GM10248 (cell line): ENCODE measurements around the gene PGAP6.
"Not testable (repeated sequence)": the region's sequence is repeated elsewhere in the genome, so short reads cannot be mapped to it uniquely, and the experiment has no call there.

Source experiments
- CTCF ChIA-PET: fragments of 300-600 bp; sonication (Branson Sonifier 250); formaldehyde crosslinking; extraction: SDS; loops from one replicate; lab custom pipeline; 2021; ENCODE audit warnings: antibody characterized with exemption; lab: Yijun Ruan, JAX
- POLR2A ChIA-PET: fragments of 350-650 bp; sonication (Branson Sonifier 250); formaldehyde crosslinking; extraction: SDS; loops from one replicate; lab custom pipeline; 2020; ENCODE audit warnings: antibody characterized with exemption; lab: Yijun Ruan, JAX
- DNase-seq: peaks from one replicate; pipeline ENCODE4 v3.0.0; 2012; ENCODE audit errors: extremely low spot score
- CTCF ChIP-seq: IDR thresholded peaks from 2 replicates; pipeline ENCODE4 v1.5.1; 2012; ENCODE audit warnings: mild to moderate bottlenecking, low read depth; ENCODE audit errors: extremely low read depth, missing control alignments, control extremely low read depth

PGAP6 gene

GRCh38 chr16:349211-349610 is 32.6 kb downstream of the PGAP6 start:
- TF ChIP-seq CTCF: no peak
- peak; percentile 61 for DNase-seq
- ChIA-PET POLR2A (interaction anchor here (0.6 to 0.7 kb wide), 3 partner anchors 51 to 55 kb away, joined by 3 to 6 read pairs (median 3); no protein-coding TSS in a partner anchor), CTCF (interaction anchor here (1.1 to 4.2 kb wide), 8 partner anchors 8 to 284 kb away, joined by 3 to 18 read pairs (median 5); partner anchors contain the start of gene MRPL28)

- POLR2A ChIA-PET, DNase-seq: not testable (repeated sequence)
- CTCF ChIA-PET: interaction anchor here (1.1 to 4.2 kb wide), 7 partner anchors 9 to 283 kb away, joined by 3 to 18 read pairs (median 5); partner anchors contain the start of gene MRPL28
These were observed 33.3 kb downstream of the PGAP6 start for GRCh38 chr16:348495-348894.

GRCh38 chr16:347203-347602 is 34.6 kb downstream of the PGAP6 start:
- ChIA-PET POLR2A (interaction anchor here (0.8 kb wide), 1 partner anchor 34 kb away, joined by 3 read pairs; no protein-coding TSS in a partner anchor), CTCF (interaction anchor here (3.8 kb wide), 1 partner anchor 240 kb away, joined by 10 read pairs; no protein-coding TSS in a partner anchor)
- TF ChIP-seq CTCF: no peak
- DNase-seq: no peak

- no peak for DNase-seq
- ChIA-PET CTCF (interaction anchor here (1.5 to 1.9 kb wide), 2 partner anchors 10 to 240 kb away, joined by 3 to 5 read pairs; no protein-coding TSS in a partner anchor), POLR2A (interaction anchor here (0.8 kb wide), 1 partner anchor 33 kb away, joined by 3 read pairs; no protein-coding TSS in a partner anchor)
- TF ChIP-seq CTCF: no peak
These were observed 35.2 kb downstream of the PGAP6 start for GRCh38 chr16:346587-346986.

GRCh38 chr16:345772-346171 is 36.0 kb downstream of the PGAP6 start:
- DNase-seq: no peak
- ChIA-PET POLR2A (no interaction called here), CTCF (interaction anchor here (1.5 to 1.9 kb wide), 3 partner anchors 10 to 239 kb away, joined by 3 to 5 read pairs (median 5); no protein-coding TSS in a partner anchor)
- no peak for TF ChIP-seq CTCF

GRCh38 chr16:342455-343213 is 39.1 kb downstream of the PGAP6 start:
- no peak for TF ChIP-seq CTCF
- no peak for DNase-seq
- POLR2A ChIA-PET: no interaction called here
- CTCF ChIA-PET: interaction anchor here (1.5 kb wide), 2 partner anchors 9 to 20 kb away, joined by 3 to 6 read pairs; no protein-coding TSS in a partner anchor

GRCh38 chr16:341974-342336 is 39.8 kb downstream of the PGAP6 start:
- CTCF ChIA-PET: interaction anchor here (0.8 to 1.7 kb wide), 2 partner anchors 8 to 20 kb away, joined by 3 to 4 read pairs; no protein-coding TSS in a partner anchor
- DNase-seq, POLR2A ChIA-PET: not testable (repeated sequence)

GRCh38 chr16:341095-341973 is 40.4 kb downstream of the PGAP6 start:
- DNase-seq, POLR2A ChIA-PET: not testable (repeated sequence)
- CTCF ChIA-PET: interaction anchor here (0.8 to 1.7 kb wide), 3 partner anchors 9 to 245 kb away, joined by 3 to 4 read pairs (median 3); no protein-coding TSS in a partner anchor
